PC-9 (cell line): ENCODE data around the gene FARP1.

Experiments used
- EZH2 ChIP-seq: fragments of 200-600 bp; sonication (generic); IDR thresholded peaks from 2 replicates; pipeline ENCODE4 v1.8.0; 2017; ENCODE audit warnings: antibody characterized with exemption, low read depth
- TF ChIP-seq, protein P1 (sequence below): fragments of 200-600 bp; sonication (generic); conservative IDR thresholded peaks from 2 replicates; pipeline ENCODE4 v1.6.1; 2017; ENCODE audit warnings: mixed run types, antibody characterized with exemption, mild to moderate bottlenecking, moderate library complexity

GRCh38 chr13:98423417-98423816 lies 280.5 kb downstream of the FARP1 start:
- TF ChIP-seq, protein P1, sequence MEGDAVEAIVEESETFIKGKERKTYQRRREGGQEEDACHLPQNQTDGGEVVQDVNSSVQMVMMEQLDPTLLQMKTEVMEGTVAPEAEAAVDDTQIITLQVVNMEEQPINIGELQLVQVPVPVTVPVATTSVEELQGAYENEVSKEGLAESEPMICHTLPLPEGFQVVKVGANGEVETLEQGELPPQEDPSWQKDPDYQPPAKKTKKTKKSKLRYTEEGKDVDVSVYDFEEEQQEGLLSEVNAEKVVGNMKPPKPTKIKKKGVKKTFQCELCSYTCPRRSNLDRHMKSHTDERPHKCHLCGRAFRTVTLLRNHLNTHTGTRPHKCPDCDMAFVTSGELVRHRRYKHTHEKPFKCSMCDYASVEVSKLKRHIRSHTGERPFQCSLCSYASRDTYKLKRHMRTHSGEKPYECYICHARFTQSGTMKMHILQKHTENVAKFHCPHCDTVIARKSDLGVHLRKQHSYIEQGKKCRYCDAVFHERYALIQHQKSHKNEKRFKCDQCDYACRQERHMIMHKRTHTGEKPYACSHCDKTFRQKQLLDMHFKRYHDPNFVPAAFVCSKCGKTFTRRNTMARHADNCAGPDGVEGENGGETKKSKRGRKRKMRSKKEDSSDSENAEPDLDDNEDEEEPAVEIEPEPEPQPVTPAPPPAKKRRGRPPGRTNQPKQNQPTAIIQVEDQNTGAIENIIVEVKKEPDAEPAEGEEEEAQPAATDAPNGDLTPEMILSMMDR = no peak
- no peak for TF ChIP-seq EZH2
